ENCODE measurements around the gene EPHA4.

The EPHA4 gene

DNA sequence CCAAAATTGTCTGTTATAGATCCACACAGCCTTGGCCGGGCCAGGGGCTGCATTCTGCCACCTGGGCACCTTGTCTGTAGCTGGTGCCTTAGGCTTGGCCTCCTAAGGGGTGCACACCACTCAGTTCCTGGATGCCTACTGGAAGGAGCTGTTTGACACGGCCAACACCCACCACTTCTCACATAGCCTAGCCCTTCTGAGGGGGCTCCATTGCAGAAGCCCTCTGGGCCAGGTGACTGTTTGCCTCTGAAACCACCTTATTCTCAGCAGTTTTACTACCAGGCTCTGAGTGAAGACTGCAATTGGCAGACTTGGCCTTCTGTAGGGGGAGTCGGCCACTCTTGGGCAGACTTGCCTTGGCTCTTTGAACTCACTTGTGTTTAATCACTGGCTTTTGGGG, 39.5 kb downstream of the EPHA4 start:
- H3K9ac ChIP-seq (ENCODE audit: low read depth, low read length) = no peak overlapping the region
- H3K9me3 ChIP-seq (replicated peaks; ENCODE audit: low read length) = no peaks in the 10 kb centered on the region
- no peaks in the 10 kb centered on the region for H3K36me3 ChIP-seq (ENCODE audit: insufficient read depth, low read length)
- H3K4me2 ChIP-seq (ENCODE audit: low read length) = no peak overlapping the region
- H3K4me1 ChIP-seq (ENCODE audit: control insufficient read depth, insufficient read depth, low read length) = peaks cover 26% of the 10 kb centered on the region
- no peaks in the 10 kb centered on the region for H3K27me3 ChIP-seq (ENCODE audit: control insufficient read depth, insufficient read depth, low read length)
- no peak overlapping the region for H3K4me3 ChIP-seq (ENCODE audit: low read length)

DNA sequence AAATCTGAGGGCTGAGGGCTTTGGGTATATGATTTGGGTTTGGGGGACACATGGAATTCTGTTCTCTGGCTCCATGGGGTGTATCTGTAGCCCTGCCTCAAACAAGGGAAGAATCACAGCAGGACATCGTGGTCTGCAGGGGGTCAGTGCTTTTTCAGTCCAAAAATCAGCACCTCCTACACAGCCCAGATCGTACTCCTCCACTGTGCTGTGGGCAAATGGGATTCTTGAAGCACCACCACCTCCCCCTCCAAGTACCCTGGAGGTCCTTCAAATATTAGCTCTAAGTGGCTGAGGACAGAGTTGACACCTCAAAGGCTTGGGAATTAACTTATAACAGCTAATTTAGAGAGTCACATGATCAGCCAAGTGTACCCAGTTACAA, 41.5 kb downstream of the EPHA4 start:
- no peak overlapping the region for H3K9ac ChIP-seq (ENCODE audit: low read depth, low read length)
- H3K36me3 ChIP-seq (ENCODE audit: insufficient read depth, low read length) = no peaks in the 10 kb centered on the region
- peak overlapping the region; percentile 65 for H3K4me2 ChIP-seq (ENCODE audit: low read length)
- H3K4me1 ChIP-seq (ENCODE audit: control insufficient read depth, insufficient read depth, low read length) = peaks cover 26% of the 10 kb centered on the region
- no peaks in the 10 kb centered on the region for H3K9me3 ChIP-seq (replicated peaks; ENCODE audit: low read length)
- H3K4me3 ChIP-seq (ENCODE audit: low read length) = peak overlapping the region; percentile 38
- no peaks in the 10 kb centered on the region for H3K27me3 ChIP-seq (ENCODE audit: control insufficient read depth, insufficient read depth, low read length)

DNA sequence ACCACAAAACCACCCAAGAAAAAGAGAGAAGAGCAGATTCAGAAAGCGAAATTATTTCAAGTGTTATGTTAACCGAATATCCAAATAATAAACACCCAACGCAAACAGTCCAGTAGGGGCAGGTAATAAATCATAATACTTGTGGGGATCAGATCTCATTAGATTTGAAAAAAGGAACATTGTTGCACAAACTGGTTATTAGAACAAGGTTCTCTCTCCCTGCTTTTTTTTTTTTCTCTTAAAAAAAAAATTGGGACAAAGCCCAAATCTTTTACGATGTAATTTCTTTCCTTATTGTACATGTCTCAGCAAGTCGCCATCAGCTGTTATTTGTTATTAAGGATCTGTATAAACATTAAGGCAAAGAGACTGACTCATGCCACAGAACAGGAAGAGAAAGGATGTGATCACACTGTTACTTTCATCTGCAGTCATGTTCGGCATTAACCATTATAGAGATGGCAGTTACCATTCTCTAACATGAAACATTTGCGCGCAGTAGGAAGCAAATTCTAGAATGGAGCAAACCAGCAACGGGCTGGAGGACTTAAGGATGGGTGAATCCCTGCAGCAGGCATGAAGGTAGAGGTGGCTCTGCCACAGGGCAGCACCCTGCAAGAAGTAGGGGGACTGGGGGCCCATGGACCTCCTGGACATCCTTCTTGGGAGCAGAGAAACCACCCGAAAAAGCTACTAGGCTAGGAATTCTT, 42.0 kb downstream of the EPHA4 start:
- Histone ChIP-seq H3K4me1 (ENCODE audit: control insufficient read depth, insufficient read depth, low read length) (peaks cover 26% of the 10 kb centered on the region), H3K27me3 (ENCODE audit: control insufficient read depth, insufficient read depth, low read length) (no peaks in the 10 kb centered on the region), H3K4me3 (ENCODE audit: low read length) (peak overlapping the region; percentile 38)

DNA sequence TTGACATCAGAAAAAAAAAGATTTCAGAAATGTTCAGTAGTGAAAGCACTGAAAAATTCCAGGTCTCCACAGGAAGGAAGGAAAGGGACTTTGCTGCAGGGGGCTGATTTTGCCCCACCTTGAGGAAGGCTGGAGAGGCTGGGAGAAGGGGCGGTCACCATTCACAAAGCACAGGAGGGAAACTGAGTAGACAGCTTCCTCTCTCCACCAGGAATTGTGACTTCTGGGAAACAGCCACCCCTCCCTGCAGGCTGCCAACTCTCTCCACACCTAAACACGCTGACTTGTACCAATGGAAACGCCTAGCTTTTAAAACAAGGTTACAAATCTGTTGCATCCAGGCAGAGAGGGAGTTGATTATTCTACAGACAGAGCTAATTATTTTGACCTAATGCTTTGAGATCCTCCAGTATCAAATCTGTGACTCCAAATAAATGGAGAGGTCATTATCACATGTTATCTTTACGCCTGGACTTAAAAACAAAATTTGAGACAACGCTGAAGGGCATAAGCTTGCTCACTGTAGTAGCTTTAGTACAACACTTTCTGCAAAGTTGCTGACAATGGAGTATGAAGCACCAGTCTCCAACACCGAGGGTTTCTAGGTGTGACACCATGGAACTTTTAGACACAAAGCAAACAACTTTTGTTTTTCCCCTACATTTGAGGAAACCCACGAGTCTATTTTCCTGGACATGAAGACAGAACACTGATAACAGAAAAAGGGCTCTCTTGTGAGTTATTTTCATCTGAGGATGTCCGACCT, 42.7 kb downstream of the EPHA4 start:
- no peaks in the 10 kb centered on the region for H3K9me3 ChIP-seq (replicated peaks; ENCODE audit: low read length)
- H3K4me2 ChIP-seq (ENCODE audit: low read length) = peak overlapping the region; percentile 21
- H3K4me1 ChIP-seq (ENCODE audit: control insufficient read depth, insufficient read depth, low read length) = peaks cover 26% of the 10 kb centered on the region
- no peaks in the 10 kb centered on the region for H3K36me3 ChIP-seq (ENCODE audit: insufficient read depth, low read length)
- no peak overlapping the region for H3K9ac ChIP-seq (ENCODE audit: low read depth, low read length)
- no peaks in the 10 kb centered on the region for H3K27me3 ChIP-seq (ENCODE audit: control insufficient read depth, insufficient read depth, low read length)
- H3K4me3 ChIP-seq (ENCODE audit: low read length) = no peak overlapping the region

More for the DNA sequence above, 42.0 kb downstream of the EPHA4 start:
- no peak overlapping the region for H3K9ac ChIP-seq (ENCODE audit: low read depth, low read length)
- H3K9me3 ChIP-seq (replicated peaks; ENCODE audit: low read length) = no peaks in the 10 kb centered on the region
- H3K36me3 ChIP-seq (ENCODE audit: insufficient read depth, low read length) = no peaks in the 10 kb centered on the region
- peak overlapping the region; percentile 65 for H3K4me2 ChIP-seq (ENCODE audit: low read length)

DNA sequence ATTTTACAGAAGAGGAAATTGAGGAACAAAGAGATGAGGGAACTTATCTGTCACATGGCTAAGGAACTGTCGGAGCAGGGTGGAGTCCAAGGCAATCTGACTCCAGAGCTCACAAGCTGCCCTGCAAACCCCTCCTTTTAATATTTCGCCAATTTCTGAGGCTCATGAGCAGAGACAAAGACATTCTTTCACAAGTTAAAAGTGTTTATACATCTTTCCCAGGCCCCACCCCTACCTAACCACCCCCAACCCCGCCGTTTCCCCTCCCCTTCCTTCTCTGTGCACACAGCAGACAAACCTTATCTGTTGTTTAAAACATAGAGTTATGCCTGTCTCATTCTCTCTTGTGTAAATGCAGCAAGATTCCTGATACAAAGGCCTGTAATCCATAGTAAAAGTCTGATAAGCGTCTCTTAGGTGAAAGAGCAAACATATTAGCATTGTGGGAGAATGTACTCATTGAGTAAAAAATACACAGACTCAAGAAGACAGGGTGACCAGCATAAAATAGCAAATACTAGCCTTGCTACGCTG, 44.3 kb downstream of the EPHA4 start:
- peaks cover 22% of the 10 kb centered on the region for H3K4me1 ChIP-seq (ENCODE audit: control insufficient read depth, insufficient read depth, low read length)
- H3K9ac ChIP-seq (ENCODE audit: low read depth, low read length) = no peak overlapping the region
- no peak overlapping the region for H3K4me2 ChIP-seq (ENCODE audit: low read length)
- no peaks in the 10 kb centered on the region for H3K27me3 ChIP-seq (ENCODE audit: control insufficient read depth, insufficient read depth, low read length)
- H3K9me3 ChIP-seq (replicated peaks; ENCODE audit: low read length) = no peaks in the 10 kb centered on the region
- no peak overlapping the region for H3K4me3 ChIP-seq (ENCODE audit: low read length)
- no peaks in the 10 kb centered on the region for H3K36me3 ChIP-seq (ENCODE audit: insufficient read depth, low read length)

DNA sequence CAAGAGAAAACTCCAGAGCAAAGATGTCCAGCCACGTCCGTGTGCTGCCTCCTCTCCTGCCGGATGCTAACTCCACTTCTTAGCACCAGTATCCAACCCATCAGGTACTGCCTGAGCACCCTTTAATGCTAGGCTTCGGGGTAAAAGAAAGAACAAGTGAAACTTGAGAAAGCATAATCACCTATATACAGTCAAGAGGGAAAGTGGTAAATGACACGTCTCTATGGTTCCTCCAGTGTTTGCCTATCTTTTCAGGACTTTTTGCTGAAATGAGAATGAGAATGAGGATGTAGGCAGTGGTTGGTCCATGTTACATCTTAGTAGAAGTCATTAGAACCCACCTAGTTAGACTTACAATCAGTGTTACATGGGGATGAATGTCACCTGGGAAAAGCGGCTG, 47.9 kb downstream of the EPHA4 start:
- H3K27me3 ChIP-seq (ENCODE audit: control insufficient read depth, insufficient read depth, low read length) = no peaks in the 10 kb centered on the region
- peaks cover 1% of the 10 kb centered on the region for H3K4me1 ChIP-seq (ENCODE audit: control insufficient read depth, insufficient read depth, low read length)
- no peak overlapping the region for H3K4me2 ChIP-seq (ENCODE audit: low read length)
- H3K36me3 ChIP-seq (ENCODE audit: insufficient read depth, low read length) = no peaks in the 10 kb centered on the region
- H3K4me3 ChIP-seq (ENCODE audit: low read length) = no peak overlapping the region
- H3K9me3 ChIP-seq (replicated peaks; ENCODE audit: low read length) = no peaks in the 10 kb centered on the region
- H3K9ac ChIP-seq (ENCODE audit: low read depth, low read length) = no peak overlapping the region

DNA sequence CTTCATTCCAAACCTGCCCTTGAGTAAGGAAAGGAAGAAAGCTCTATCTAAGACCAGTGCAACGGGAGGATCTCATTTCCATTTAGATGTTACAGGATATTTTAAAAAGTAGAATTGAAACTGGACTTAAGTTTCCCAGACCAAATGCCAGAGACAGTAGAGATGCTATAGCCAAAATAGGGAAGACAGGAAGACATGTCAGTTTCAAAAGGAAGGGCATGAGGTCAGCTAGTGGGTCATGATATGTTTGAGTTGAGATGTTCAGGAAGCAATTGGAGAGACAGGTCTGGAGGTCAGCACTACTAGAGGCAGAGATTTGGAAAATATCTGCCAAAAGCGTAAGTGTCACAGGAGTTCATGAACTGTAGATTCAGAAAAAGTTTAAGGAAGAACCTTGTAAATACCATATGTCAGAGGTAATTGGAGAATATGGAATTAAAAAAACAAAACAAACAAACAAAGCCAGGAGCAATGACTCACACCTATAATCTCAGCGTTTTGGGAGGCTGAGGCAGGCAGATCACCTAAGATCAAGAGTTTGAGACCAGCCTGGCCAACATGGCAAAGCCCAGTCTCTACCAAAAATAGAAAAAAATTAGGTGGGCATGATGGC, 50.8 kb downstream of the EPHA4 start:
- no peaks in the 10 kb centered on the region for H3K27me3 ChIP-seq (ENCODE audit: control insufficient read depth, insufficient read depth, low read length)
- H3K9ac ChIP-seq (ENCODE audit: low read depth, low read length) = no peak overlapping the region
- H3K4me3 ChIP-seq (ENCODE audit: low read length) = no peak overlapping the region
- peaks cover 20% of the 10 kb centered on the region for H3K4me1 ChIP-seq (ENCODE audit: control insufficient read depth, insufficient read depth, low read length)
- no peak overlapping the region for H3K4me2 ChIP-seq (ENCODE audit: low read length)
- H3K9me3 ChIP-seq (replicated peaks; ENCODE audit: low read length) = no peaks in the 10 kb centered on the region
- H3K36me3 ChIP-seq (ENCODE audit: insufficient read depth, low read length) = no peaks in the 10 kb centered on the region

DNA sequence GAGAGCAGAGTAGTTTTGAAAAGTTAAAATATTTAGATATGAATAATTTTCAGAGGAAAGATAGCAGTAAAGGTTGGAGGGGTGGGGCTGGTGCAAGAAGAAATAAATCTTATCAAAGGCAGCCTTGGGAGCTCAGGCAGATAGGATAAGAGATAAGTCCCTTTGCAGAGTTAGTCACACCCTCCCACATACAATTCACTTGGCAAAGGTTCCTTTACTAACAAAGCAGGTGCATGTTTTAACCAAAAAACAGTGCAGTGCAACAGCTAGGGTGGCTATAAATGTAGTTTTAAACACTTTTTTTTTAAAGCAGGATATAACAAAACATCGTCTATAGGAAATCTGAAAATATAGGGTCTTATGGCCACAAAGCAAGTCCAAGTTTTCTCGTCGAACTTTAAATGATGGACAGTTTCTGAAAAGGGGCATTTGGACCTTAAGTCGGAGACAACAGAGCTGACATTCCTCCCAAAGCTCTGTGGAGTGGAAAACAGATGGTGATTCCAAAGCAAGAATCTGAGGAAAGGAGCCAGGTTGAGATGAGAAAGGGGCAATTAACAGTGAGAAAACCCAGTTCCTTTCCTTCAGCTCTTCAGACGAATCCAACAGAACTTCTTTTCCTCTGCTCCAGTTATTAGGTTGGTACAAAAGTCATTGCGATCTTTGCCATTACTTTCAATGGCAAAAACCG, 53.0 kb downstream of the EPHA4 start:
- H3K4me3 ChIP-seq (ENCODE audit: low read length) = no peak overlapping the region
- no peaks in the 10 kb centered on the region for H3K36me3 ChIP-seq (ENCODE audit: insufficient read depth, low read length)
- H3K9ac ChIP-seq (ENCODE audit: low read depth, low read length) = no peak overlapping the region
- peaks cover 28% of the 10 kb centered on the region for H3K4me1 ChIP-seq (ENCODE audit: control insufficient read depth, insufficient read depth, low read length)
- no peaks in the 10 kb centered on the region for H3K27me3 ChIP-seq (ENCODE audit: control insufficient read depth, insufficient read depth, low read length)
- H3K9me3 ChIP-seq (replicated peaks; ENCODE audit: low read length) = no peaks in the 10 kb centered on the region
- H3K4me2 ChIP-seq (ENCODE audit: low read length) = no peak overlapping the region

DNA sequence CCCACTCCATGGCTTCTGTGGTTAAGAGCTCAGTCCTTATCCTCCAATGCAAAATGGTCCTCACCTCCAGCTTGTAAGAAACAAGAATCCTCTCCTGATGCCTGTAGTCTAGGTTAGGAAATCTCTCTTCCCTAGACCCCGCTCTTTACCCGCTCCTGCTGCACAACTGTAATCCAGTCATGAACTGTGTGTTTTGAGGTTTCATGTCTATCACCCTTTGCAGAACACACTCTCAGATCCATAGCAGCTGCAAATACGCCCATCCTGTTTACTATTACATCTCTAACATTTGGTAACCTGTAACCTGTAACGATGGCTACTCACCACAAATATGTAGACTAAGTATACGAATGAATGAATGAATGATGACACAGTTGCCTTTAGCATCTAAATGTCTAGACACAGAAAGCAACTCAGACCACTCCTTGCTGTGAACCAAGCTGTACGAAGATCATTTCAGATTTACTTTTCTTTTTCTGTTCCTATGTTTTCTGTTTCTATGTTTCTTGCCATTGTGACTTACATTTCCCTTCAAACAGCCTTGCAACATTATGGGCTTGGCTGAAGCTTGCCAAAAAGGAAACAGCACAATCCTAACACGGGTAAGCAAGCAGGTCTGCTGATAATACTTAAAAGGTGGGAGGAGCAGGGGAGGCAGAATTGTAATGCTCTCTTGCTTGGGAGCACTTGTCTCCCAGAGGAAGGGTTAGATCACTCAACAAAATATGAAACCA, 53.7 kb downstream of the EPHA4 start:
- H3K9ac ChIP-seq (ENCODE audit: low read depth, low read length) = no peak overlapping the region
- H3K4me3 ChIP-seq (ENCODE audit: low read length) = no peak overlapping the region
- H3K4me2 ChIP-seq (ENCODE audit: low read length) = no peak overlapping the region
- H3K4me1 ChIP-seq (ENCODE audit: control insufficient read depth, insufficient read depth, low read length) = peaks cover 30% of the 10 kb centered on the region
- H3K36me3 ChIP-seq (ENCODE audit: insufficient read depth, low read length) = no peaks in the 10 kb centered on the region
- no peaks in the 10 kb centered on the region for H3K9me3 ChIP-seq (replicated peaks; ENCODE audit: low read length)
- H3K27me3 ChIP-seq (ENCODE audit: control insufficient read depth, insufficient read depth, low read length) = no peaks in the 10 kb centered on the region

DNA sequence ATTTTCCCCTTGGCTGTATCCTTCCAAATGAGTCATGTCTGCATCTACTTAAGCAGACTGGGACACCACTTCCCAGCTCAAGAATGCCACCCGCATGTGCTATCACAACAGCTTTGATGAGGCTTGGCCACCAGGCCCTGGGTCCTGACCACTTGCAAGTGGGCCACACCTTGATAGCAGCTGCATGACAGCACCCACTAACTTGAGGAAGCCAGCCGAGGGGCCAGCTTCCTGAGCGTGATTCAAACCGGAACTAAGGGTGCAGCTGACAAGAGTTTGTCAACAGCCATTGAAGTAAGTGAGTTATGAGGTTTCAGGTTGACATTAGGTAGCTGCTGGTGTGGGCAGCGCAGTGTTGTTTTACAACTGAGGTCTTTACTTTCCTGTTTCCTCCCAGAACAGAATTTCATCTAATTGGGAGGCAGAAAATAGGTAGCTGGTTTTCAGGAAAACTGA, 54.4 kb downstream of the EPHA4 start:
- Histone ChIP-seq H3K36me3 (ENCODE audit: insufficient read depth, low read length) (no peaks in the 10 kb centered on the region), H3K9ac (ENCODE audit: low read depth, low read length) (peak overlapping the region; percentile 12), H3K4me1 (ENCODE audit: control insufficient read depth, insufficient read depth, low read length) (peaks cover 30% of the 10 kb centered on the region), H3K27me3 (ENCODE audit: control insufficient read depth, insufficient read depth, low read length) (no peaks in the 10 kb centered on the region), H3K4me3 (ENCODE audit: low read length) (no peak overlapping the region), H3K9me3 (replicated peaks; ENCODE audit: low read length) (no peaks in the 10 kb centered on the region), H3K4me2 (ENCODE audit: low read length) (peak overlapping the region; percentile 63)

Measured in skeletal muscle satellite cell (primary cell).